ENCODE measurements around the gene TAF4.
"Not testable (repeated sequence)": the region's sequence is repeated elsewhere in the genome, so short reads cannot be mapped to it uniquely, and the experiment has no call there.

Gene TAF4

GRCh38 chr20:61945495-61945894, 120.2 kb downstream of the TAF4 start:
- not testable (repeated sequence) for DNase-seq (ENCODE audit: low read depth in 2 of 2)

- DNase-seq (ENCODE audit: low read depth in 2 of 2), result not testable (repeated sequence)
Observed at GRCh38 chr20:61944967-61945366, 120.7 kb downstream of the TAF4 start.

- DNase-seq (ENCODE audit: low read depth in 2 of 2), result no peak
Observed at GRCh38 chr20:61942526-61942925, 123.2 kb downstream of the TAF4 start.

GRCh38 chr20:61941721-61942405, 123.8 kb downstream of the TAF4 start:
- DNase-seq (ENCODE audit: low read depth in 2 of 2), result no peak

GRCh38 chr20:61940976-61941720, 124.5 kb downstream of the TAF4 start:
- no peak for DNase-seq (ENCODE audit: low read depth in 2 of 2)

GRCh38 chr20:61940491-61940890, 125.2 kb downstream of the TAF4 start:
- DNase-seq (ENCODE audit: low read depth in 2 of 2), result no peak

GRCh38 chr20:61939691-61940360, 125.9 kb downstream of the TAF4 start:
- no peak for DNase-seq (ENCODE audit: low read depth in 2 of 2)

GRCh38 chr20:61938839-61939690, 126.6 kb downstream of the TAF4 start:
- DNase-seq (ENCODE audit: low read depth in 2 of 2), result no peak

GRCh38 chr20:61937963-61938838, 127.5 kb downstream of the TAF4 start:
- DNase-seq (ENCODE audit: low read depth in 2 of 2), result no peak

GRCh38 chr20:61937146-61937962, 128.3 kb downstream of the TAF4 start:
- DNase-seq (ENCODE audit: low read depth in 2 of 2), result no peak

- no peak for DNase-seq (ENCODE audit: low read depth in 2 of 2)
Observed at GRCh38 chr20:61936701-61937131, 129.0 kb downstream of the TAF4 start.

- DNase-seq (ENCODE audit: low read depth in 2 of 2), result no peak
Observed at GRCh38 chr20:61935926-61936700, 129.6 kb downstream of the TAF4 start.

GRCh38 chr20:61934716-61935530, 130.8 kb downstream of the TAF4 start:
- no peak for DNase-seq (ENCODE audit: low read depth in 2 of 2)

- no peak for DNase-seq (ENCODE audit: low read depth in 2 of 2)
Observed at GRCh38 chr20:61933951-61934715, 131.5 kb downstream of the TAF4 start.

GRCh38 chr20:61933481-61933950, 132.2 kb downstream of the TAF4 start:
- DNase-seq (ENCODE audit: low read depth in 2 of 2), result no peak

GRCh38 chr20:61932711-61933480, 132.8 kb downstream of the TAF4 start:
- DNase-seq (ENCODE audit: low read depth in 2 of 2), result no peak

- DNase-seq (ENCODE audit: low read depth in 2 of 2), result no peak
Observed at GRCh38 chr20:61932199-61932592, 133.5 kb downstream of the TAF4 start.

All from stimulated activated CD8-positive, alpha-beta memory T cell treated with anti-CD3 and anti-CD28 coated beads, Interleukin-15, amount 100 ng/mL, for 4 hours (primary cell).